IPS-18a (cell line): ENCODE measurements around the gene CCDC92.

ENCODE experiments used
- H3K27ac ChIP-seq: one replicate; pipeline ENCODE4 v1.5.1; 2013; ENCODE audit warnings: low read length
- H3K27me3 ChIP-seq: one replicate; pipeline ENCODE4 v1.6.1; 2013; ENCODE audit warnings: mild to moderate bottlenecking, low read length; ENCODE audit not compliant: control insufficient read depth, insufficient read depth
- H3K36me3 ChIP-seq: one replicate; pipeline ENCODE4 v1.6.1; 2013; ENCODE audit warnings: low read depth, low read length; ENCODE audit not compliant: control insufficient read depth
- H3K4me1 ChIP-seq: one replicate; pipeline ENCODE4 v1.6.1; 2013; ENCODE audit warnings: low read depth, low read length; ENCODE audit not compliant: control insufficient read depth
- H3K4me3 ChIP-seq: one replicate; pipeline ENCODE4 v1.5.1; 2013; ENCODE audit warnings: low read length
- H3K9ac ChIP-seq: one replicate; pipeline ENCODE4 v1.6.1; 2013; ENCODE audit warnings: mild to moderate bottlenecking, low read length, moderate library complexity
- H3K9me3 ChIP-seq: one replicate; pipeline ENCODE4 v1.6.1; 2013; ENCODE audit warnings: low read depth, low read length; ENCODE audit not compliant: control insufficient read depth

CCDC92 gene

DNA sequence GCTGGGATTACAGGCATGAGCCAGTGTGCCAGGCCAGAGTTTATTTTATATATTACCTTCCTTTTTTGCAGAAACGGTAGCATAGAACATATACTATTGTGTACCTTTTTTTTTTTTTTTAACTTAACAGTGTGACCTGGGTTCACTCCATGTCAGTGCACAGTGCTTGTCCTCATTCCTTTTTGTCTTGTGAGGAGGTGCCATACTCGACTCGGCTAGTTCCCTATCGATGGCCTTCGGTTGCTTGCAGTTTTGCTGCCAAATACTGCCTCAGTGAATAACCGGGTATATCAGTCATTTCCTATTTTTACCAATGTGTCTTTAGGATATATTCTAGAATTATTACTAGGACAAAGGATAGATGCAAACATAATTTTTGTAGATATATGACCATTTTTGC lies 37.1 kb upstream of the CCDC92 start:
- no peaks in the 10 kb centered on the region for H3K4me1 ChIP-seq
- H3K4me3 ChIP-seq = no peak overlapping the region

GRCh38 chr12:124008595-124008994 lies 36.0 kb upstream of the CCDC92 start:
- peaks cover 17% of the 10 kb centered on the region for H3K36me3 ChIP-seq
- H3K27me3 ChIP-seq = no peaks in the 10 kb centered on the region
- H3K9me3 ChIP-seq = no peaks in the 10 kb centered on the region
- H3K4me3 ChIP-seq = no peak overlapping the region
- no peak overlapping the region for H3K27ac ChIP-seq
- no peaks in the 10 kb centered on the region for H3K4me1 ChIP-seq
- H3K9ac ChIP-seq = no peak overlapping the region

More for the DNA sequence above, 37.1 kb upstream of the CCDC92 start:
- Histone ChIP-seq H3K9me3 (no peaks in the 10 kb centered on the region), H3K36me3 (peaks cover 17% of the 10 kb centered on the region), H3K9ac (no peak overlapping the region), H3K27me3 (no peaks in the 10 kb centered on the region), H3K27ac (no peak overlapping the region)

- Histone ChIP-seq H3K9ac (no peak overlapping the region), H3K27me3 (no peaks in the 10 kb centered on the region), H3K36me3 (peaks cover 16% of the 10 kb centered on the region), H3K9me3 (no peaks in the 10 kb centered on the region), H3K27ac (no peak overlapping the region), H3K4me1 (no peaks in the 10 kb centered on the region), H3K4me3 (no peak overlapping the region)
Observed at GRCh38 chr12:124007826-124008570, 35.4 kb upstream of the CCDC92 start.

- no peak overlapping the region for H3K27ac ChIP-seq
- no peak overlapping the region for H3K9ac ChIP-seq
- H3K9me3 ChIP-seq = no peaks in the 10 kb centered on the region
- no peaks in the 10 kb centered on the region for H3K4me1 ChIP-seq
- H3K27me3 ChIP-seq = no peaks in the 10 kb centered on the region
- peaks cover 7% of the 10 kb centered on the region for H3K36me3 ChIP-seq
- no peak overlapping the region for H3K4me3 ChIP-seq
Observed at GRCh38 chr12:124006846-124007713, 34.4 kb upstream of the CCDC92 start.

DNA sequence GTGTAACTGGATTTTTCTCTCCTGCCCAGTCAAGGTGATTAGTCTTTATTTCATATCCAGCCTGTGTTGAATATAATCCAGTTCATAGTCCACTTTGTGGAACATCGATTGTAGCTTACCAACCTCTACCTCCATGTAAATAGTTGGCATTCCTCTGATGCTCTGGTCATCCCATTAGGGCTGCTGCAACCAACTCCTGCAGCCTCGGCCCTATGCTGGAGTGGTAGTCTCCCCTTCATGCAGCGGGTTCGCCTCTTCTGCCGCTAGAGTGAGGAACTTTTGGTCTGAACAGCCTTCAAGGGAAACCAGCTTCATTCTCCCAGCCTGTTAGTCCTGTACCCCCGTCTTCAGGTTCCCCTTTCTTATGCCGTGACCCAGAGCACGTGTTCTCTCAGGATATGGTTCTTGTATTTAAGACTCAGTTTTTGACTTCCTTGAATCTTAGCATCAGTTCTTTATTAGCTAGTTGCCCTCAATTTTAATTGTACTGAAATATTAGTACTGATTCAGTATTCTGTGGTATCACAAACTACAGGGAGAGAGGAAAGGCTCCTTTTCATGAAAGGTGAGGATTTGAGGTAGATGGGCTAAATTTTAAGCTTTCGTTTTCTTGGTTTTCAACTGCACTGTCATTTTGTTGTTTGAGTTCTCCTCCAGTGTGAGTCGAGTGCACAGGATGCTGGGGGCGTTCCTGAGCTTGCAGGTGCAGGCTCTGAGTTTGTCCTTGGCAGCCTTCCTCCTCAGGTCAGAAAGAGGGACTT lies 33.6 kb upstream of the CCDC92 start:
- Histone ChIP-seq H3K4me1 (no peaks in the 10 kb centered on the region), H3K36me3 (no peaks in the 10 kb centered on the region), H3K27me3 (no peaks in the 10 kb centered on the region), H3K27ac (no peak overlapping the region), H3K9me3 (no peaks in the 10 kb centered on the region), H3K9ac (no peak overlapping the region), H3K4me3 (no peak overlapping the region)

GRCh38 chr12:124004233-124004875 lies 31.7 kb upstream of the CCDC92 start:
- Histone ChIP-seq H3K9me3 (no peaks in the 10 kb centered on the region), H3K4me3 (no peak overlapping the region), H3K27me3 (no peaks in the 10 kb centered on the region), H3K4me1 (no peaks in the 10 kb centered on the region), H3K9ac (no peak overlapping the region), H3K36me3 (peaks cover 4% of the 10 kb centered on the region), H3K27ac (no peak overlapping the region)

DNA sequence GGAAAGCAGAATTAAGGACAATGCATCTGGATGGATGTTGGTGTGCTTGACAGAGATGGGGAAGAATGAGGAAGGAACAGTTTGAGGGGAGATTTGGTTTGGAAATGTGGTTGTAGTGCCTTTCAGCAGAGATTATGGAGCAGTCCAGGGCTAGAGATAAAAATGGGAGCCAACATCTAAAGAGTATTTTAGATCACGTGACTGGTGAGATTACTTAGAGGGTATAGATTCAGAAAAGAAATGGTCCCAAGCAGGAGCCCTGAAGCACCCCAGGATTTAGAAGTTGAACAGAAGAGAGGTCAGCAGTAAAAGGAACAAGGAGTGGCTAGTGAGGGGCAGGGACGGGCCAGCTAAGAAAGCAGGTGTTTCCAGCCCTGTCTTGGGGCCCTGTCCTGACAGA lies 30.0 kb upstream of the CCDC92 start:
- H3K9me3 ChIP-seq = no peaks in the 10 kb centered on the region
- H3K27ac ChIP-seq = no peak overlapping the region
- no peak overlapping the region for H3K9ac ChIP-seq
- no peak overlapping the region for H3K4me3 ChIP-seq
- peaks cover 11% of the 10 kb centered on the region for H3K36me3 ChIP-seq
- no peaks in the 10 kb centered on the region for H3K27me3 ChIP-seq
- H3K4me1 ChIP-seq = no peaks in the 10 kb centered on the region

- Histone ChIP-seq H3K4me1 (no peaks in the 10 kb centered on the region), H3K4me3 (no peak overlapping the region), H3K27me3 (no peaks in the 10 kb centered on the region), H3K9me3 (no peaks in the 10 kb centered on the region), H3K36me3 (peaks cover 11% of the 10 kb centered on the region), H3K9ac (no peak overlapping the region), H3K27ac (no peak overlapping the region)
Observed at GRCh38 chr12:124002021-124002644, 29.5 kb upstream of the CCDC92 start.

DNA sequence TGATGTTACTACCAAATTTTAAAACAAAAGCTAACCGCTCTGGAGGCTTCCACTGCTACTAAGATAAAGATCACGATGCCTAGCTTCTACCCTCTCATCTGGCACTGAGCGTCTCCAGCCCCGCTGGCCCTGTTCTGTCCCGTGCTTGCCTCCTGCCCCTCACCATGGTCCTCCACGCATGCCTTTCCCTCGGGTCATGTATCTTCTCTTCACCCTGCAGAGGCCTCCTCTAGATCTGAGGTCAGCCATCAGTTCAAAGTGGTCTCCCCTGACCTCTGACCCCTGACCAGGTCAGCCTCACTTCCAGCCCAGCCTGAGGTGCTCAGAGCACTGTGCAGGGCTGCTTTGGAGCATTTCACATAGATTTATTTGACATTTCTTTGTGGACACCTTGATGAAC lies 28.7 kb upstream of the CCDC92 start:
- Histone ChIP-seq H3K9ac (no peak overlapping the region), H3K27me3 (no peaks in the 10 kb centered on the region), H3K9me3 (no peaks in the 10 kb centered on the region), H3K36me3 (peaks cover 11% of the 10 kb centered on the region), H3K4me3 (no peak overlapping the region), H3K27ac (no peak overlapping the region), H3K4me1 (no peaks in the 10 kb centered on the region)

DNA sequence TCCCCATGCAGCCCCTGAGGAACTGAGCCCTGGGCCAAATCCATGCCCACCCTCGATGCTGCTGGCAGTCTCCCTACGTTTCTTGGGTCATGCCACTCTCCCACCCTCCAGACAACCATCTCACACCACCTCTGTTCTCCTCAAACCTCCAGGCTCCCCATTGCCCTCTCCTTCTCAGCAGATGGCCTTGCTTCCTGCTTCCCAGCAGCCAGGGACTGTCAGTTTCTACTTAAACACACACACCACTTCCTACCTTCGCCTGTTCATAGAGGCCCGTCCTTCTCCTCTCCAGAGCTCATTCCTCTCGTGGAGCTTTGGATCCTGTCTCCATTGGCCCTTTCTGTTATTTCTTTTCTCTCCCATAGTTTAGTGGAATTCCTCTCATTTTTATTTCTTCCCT lies 27.5 kb upstream of the CCDC92 start:
- Histone ChIP-seq H3K4me3 (no peak overlapping the region), H3K9me3 (no peaks in the 10 kb centered on the region), H3K36me3 (peaks cover 11% of the 10 kb centered on the region), H3K9ac (no peak overlapping the region), H3K4me1 (no peaks in the 10 kb centered on the region), H3K27ac (no peak overlapping the region), H3K27me3 (no peaks in the 10 kb centered on the region)

- Histone ChIP-seq H3K36me3 (peaks cover 11% of the 10 kb centered on the region), H3K4me3 (no peak overlapping the region), H3K9me3 (no peaks in the 10 kb centered on the region), H3K27me3 (no peaks in the 10 kb centered on the region), H3K9ac (no peak overlapping the region), H3K4me1 (no peaks in the 10 kb centered on the region), H3K27ac (no peak overlapping the region)
Observed at GRCh38 chr12:123998991-123999359, 26.3 kb upstream of the CCDC92 start.
